ENCODE data around the gene FAM83E. TPM values are rescaled to one million over a fixed set of nuclear protein-coding genes. Genes with fewer than 3 reads are reported as not detected.

The FAM83E gene
- total and polyA plus RNA-seq, 2 of the 8 experiments (the other 6 are each of a cell fraction or from before 2014, with no cell fraction given): 1.8 to 5.3 TPM

GRCh38 chr19:48632692-48633147 is 17.8 kb upstream of the FAM83E start (continued):
- TF ChIP-seq CHD7 (IDR thresholded peaks at IDR 0.05; ENCODE audit: insufficient replicate concordance, low read length) (no peak), ZNF274 (IDR thresholded peaks at IDR 0.05; ENCODE audit: borderline replicate concordance, extremely low read depth, low read length) (no peak), SIX5 (IDR thresholded peaks at IDR 0.05; ENCODE audit: low read depth, low read length) (no peak), CHD2 (IDR thresholded peaks at IDR 0.05; ENCODE audit: low read length) (no peak)
